SJSA1 (cell line): Measurements from ENCODE around the gene GLB1L2. TPM values are rescaled to one million over a fixed set of nuclear protein-coding genes. Genes with fewer than 3 reads are reported as not detected.

ENCODE experiments used
- DNase-seq, 2 experiments: peaks; one replicate each; pipeline ENCODE4 v3.0.0-alpha.2; 2015 to 2020; ENCODE audit warnings: low spot score in 2 of 2, low read depth in 1 of 2
- H3K27ac ChIP-seq: fragments of 250-450 bp; sonication (Bioruptor Pico); 2 replicates; pipeline ENCODE4 v1.5.1; 2020; ENCODE audit warnings: mild to moderate bottlenecking, moderate library complexity
- H3K27me3 ChIP-seq: fragments of 250-450 bp; sonication (Bioruptor Pico); replicated peaks from 2 replicates; pipeline ENCODE4 v1.5.1; 2020; ENCODE audit warnings: mild to moderate bottlenecking, moderate library complexity
- H3K36me3 ChIP-seq: fragments of 250-450 bp; sonication (Bioruptor Pico); 2 replicates; pipeline ENCODE4 v1.5.1; 2020; ENCODE audit warnings: mild to moderate bottlenecking
- H3K4me1 ChIP-seq: fragments of 250-450 bp; sonication (Bioruptor Pico); replicated peaks from 2 replicates; pipeline ENCODE4 v1.6.1; 2021; ENCODE audit warnings: mild to moderate bottlenecking
- H3K4me3 ChIP-seq: fragments of 250-450 bp; sonication (Bioruptor Pico); 2 replicates; pipeline ENCODE4 v1.5.1; 2020; ENCODE audit warnings: mild to moderate bottlenecking
- H3K9me3 ChIP-seq: fragments of 250-450 bp; sonication (Bioruptor Pico); replicated peaks from 2 replicates; pipeline ENCODE4 v1.5.1; 2020; ENCODE audit warnings: mild to moderate bottlenecking
- total RNA-seq: library from RNA; depleted of rRNA; stranded (reverse); fragments of >200 nt; shearing (Covaris generic); gene quantifications from 2 replicates; pipeline ENCODE4 v1.2.3, GENCODE V29; 2014

The GLB1L2 gene
- total RNA-seq, 1 experiment from 2014 or later = not detected

- H3K4me1 ChIP-seq = no peaks in the 10 kb centered on the region
- no peak overlapping the region for H3K27ac ChIP-seq
- H3K9me3 ChIP-seq = no peaks in the 10 kb centered on the region
- H3K4me3 ChIP-seq = no peak overlapping the region
- no peaks in the 10 kb centered on the region for H3K27me3 ChIP-seq
- no peak for DNase-seq
- no peaks in the 10 kb centered on the region for H3K36me3 ChIP-seq
Measured at GRCh38 chr11:134397304-134398078, 65.7 kb downstream of the GLB1L2 start.

DNA sequence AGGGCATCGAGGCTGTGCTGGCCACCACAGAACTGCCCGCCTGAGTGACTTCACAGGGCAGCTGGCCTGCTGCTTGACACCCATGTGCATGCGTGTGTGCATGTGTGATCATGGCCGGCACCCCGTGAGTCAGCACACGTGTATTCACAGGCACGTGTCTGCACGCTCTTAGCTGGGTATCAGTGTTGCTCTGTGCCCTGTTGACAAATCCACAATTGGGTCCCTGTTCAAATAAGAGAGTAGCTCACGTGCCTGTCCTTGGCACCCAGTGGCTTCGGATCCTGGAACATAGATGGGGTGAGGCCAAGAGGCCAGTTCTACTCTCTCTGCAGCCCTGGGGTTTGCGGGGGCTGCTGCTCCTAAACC lies 66.3 kb downstream of the GLB1L2 start:
- Histone ChIP-seq H3K27ac (no peak overlapping the region), H3K36me3 (no peaks in the 10 kb centered on the region), H3K4me3 (no peak overlapping the region), H3K4me1 (no peaks in the 10 kb centered on the region), H3K9me3 (no peaks in the 10 kb centered on the region), H3K27me3 (no peaks in the 10 kb centered on the region)
- DNase-seq = no peak

GRCh38 chr11:134398644-134399292 lies 67.0 kb downstream of the GLB1L2 start:
- H3K27me3 ChIP-seq = no peaks in the 10 kb centered on the region
- no peaks in the 10 kb centered on the region for H3K9me3 ChIP-seq
- no peaks in the 10 kb centered on the region for H3K36me3 ChIP-seq
- H3K4me1 ChIP-seq = no peaks in the 10 kb centered on the region
- H3K27ac ChIP-seq = no peak overlapping the region
- DNase-seq = no peak
- no peak overlapping the region for H3K4me3 ChIP-seq

DNA sequence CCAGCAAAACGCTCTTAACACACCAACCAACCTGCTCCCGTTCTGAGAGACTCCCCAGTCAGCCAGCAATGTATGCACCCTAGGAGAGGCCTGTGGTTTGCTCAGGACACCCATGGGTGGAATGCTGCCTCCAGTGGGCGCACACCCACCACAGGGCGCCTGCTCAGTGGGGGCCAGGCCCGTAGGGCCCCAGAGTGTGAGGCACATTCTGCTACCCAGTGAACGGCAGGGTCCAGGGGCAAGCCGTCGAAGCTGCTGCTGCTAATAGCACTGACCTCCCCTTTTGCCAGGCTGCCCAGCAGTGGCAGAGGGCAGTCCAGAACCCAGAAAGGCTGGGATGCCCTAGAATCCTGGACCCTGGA lies 67.5 kb downstream of the GLB1L2 start:
- no peak overlapping the region for H3K27ac ChIP-seq
- no peaks in the 10 kb centered on the region for H3K36me3 ChIP-seq
- no peaks in the 10 kb centered on the region for H3K27me3 ChIP-seq
- no peak overlapping the region for H3K4me3 ChIP-seq
- no peak for DNase-seq
- no peaks in the 10 kb centered on the region for H3K9me3 ChIP-seq
- H3K4me1 ChIP-seq = no peaks in the 10 kb centered on the region

DNA sequence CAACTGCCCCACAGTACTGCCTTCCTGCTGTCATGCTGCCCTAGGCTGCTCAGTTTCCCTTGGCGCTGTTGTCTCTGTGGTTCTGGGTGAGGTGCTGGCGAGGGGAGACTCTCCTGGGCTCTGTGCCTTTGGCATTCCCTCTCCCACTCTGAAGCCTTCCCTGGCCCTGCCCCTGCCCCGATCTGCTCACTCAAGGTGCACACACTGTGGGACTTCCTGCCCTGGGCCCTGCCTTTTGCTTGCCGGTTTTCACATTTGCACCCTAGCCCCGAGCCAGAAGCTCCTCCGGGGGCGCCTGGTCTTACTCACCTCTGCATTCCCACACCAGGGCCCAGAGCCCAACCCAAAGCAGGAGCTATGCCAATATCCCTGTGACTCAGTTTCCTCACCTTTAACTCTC lies 68.2 kb downstream of the GLB1L2 start:
- H3K27me3 ChIP-seq = no peaks in the 10 kb centered on the region
- H3K4me1 ChIP-seq = no peaks in the 10 kb centered on the region
- no peaks in the 10 kb centered on the region for H3K36me3 ChIP-seq
- H3K4me3 ChIP-seq = no peak overlapping the region
- DNase-seq = no peak
- no peaks in the 10 kb centered on the region for H3K9me3 ChIP-seq
- H3K27ac ChIP-seq = no peak overlapping the region

DNA sequence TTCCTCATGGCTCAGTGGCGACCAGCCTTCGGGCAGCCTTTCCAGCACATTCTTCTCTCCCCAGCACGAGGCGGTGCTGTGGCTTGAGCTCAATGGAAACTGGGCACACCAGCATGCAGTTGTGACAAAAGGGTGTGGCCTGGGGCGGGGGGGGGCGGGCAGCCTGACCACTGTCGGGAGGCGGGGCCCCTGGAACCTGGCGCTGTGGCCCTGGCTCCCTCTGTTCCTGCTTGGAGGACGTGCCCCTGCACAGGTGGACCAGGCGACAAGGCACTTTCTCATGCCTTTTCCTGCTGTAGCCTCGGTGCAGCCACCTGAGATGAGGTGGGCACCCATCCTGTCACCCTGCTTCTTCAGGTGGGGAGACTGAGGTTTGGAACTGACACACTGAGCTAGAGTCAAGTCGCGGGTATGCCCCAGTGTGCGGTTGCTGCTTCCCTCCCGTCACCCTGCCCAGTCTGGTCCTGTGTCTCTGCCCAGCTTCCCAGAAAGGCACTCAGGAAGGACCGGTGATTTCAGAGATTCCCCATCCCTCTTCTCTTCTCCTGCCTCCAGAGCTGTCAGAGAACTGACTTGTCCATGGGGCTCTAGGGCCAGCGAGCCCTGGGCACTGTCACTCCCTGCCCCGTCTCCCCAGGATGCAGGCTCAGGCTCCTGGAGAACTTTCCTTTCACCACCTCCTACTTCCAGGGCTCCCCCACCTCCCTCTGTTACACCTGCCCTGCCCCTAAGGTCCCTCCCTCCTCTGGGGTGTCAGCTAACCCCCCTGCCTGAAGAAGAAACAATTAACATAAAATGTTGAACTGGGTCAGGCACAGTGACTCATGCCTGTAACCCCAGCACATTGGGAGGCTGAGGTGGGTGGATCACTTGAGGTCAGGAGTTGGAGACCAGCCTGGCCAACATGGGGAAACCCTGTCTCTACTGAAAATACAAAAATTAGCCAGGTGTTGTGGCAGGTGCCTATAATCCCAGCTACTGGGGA lies 70.3 kb downstream of the GLB1L2 start:
- no peaks in the 10 kb centered on the region for H3K9me3 ChIP-seq
- no peak overlapping the region for H3K27ac ChIP-seq
- H3K27me3 ChIP-seq = no peaks in the 10 kb centered on the region
- no peaks in the 10 kb centered on the region for H3K4me1 ChIP-seq
- no peak for DNase-seq
- no peak overlapping the region for H3K4me3 ChIP-seq
- H3K36me3 ChIP-seq = no peaks in the 10 kb centered on the region

GRCh38 chr11:134402910-134403309 lies 71.1 kb downstream of the GLB1L2 start:
- Histone ChIP-seq H3K27me3 (no peaks in the 10 kb centered on the region), H3K36me3 (no peaks in the 10 kb centered on the region), H3K4me3 (no peak overlapping the region), H3K27ac (no peak overlapping the region), H3K4me1 (no peaks in the 10 kb centered on the region), H3K9me3 (no peaks in the 10 kb centered on the region)
- no peak for DNase-seq

- no peak overlapping the region for H3K27ac ChIP-seq
- no peaks in the 10 kb centered on the region for H3K4me1 ChIP-seq
- no peaks in the 10 kb centered on the region for H3K9me3 ChIP-seq
- no peak overlapping the region for H3K4me3 ChIP-seq
- no peaks in the 10 kb centered on the region for H3K36me3 ChIP-seq
- no peaks in the 10 kb centered on the region for H3K27me3 ChIP-seq
- DNase-seq = no peak
Measured at GRCh38 chr11:134404575-134405341, 73.0 kb downstream of the GLB1L2 start.

DNA sequence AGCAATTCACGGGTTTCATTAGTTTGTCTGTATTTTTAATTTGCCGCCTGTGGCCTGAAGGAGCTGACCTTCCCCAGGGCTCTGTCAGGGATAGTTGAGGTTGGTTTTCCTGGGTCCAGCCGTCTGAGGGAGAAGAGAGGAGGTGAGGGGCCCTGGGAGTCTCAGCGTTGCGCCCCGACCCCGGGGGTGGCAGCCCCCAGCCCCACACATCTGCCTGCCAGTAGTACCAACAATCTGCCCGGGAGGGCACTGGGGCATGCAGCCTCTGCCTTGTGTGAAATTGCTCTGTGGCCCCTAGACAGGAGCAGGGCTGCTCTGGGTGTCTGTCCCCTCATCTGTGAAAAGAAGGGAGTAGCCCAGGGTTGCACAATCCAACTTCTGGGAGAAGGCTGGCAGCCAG lies 73.6 kb downstream of the GLB1L2 start:
- Histone ChIP-seq H3K4me1 (no peaks in the 10 kb centered on the region), H3K36me3 (no peaks in the 10 kb centered on the region), H3K27me3 (no peaks in the 10 kb centered on the region), H3K4me3 (no peak overlapping the region), H3K27ac (no peak overlapping the region), H3K9me3 (no peaks in the 10 kb centered on the region)
- DNase-seq = no peak

DNA sequence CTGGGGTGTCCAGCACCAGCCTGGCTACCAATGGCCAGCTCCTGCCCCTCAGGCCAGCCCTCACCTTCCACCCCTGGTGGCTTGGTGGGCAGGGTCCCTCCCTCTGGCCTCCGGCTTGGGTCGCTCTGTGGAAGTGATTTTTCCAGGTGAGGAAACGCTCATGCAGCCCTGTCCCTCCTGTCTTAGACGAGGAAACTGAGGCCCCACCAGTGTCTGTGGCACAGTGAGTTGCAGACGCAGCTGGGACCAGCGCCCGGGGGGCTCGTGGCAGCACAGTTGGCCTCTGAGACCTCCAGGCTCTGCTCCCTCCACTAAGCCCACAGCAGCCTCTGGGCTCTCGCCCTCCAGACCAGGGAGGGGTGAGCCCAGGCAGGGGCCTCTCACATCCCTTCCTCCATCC lies 74.1 kb downstream of the GLB1L2 start:
- H3K9me3 ChIP-seq = no peaks in the 10 kb centered on the region
- DNase-seq = no peak
- H3K27ac ChIP-seq = no peak overlapping the region
- no peak overlapping the region for H3K4me3 ChIP-seq
- H3K36me3 ChIP-seq = no peaks in the 10 kb centered on the region
- no peaks in the 10 kb centered on the region for H3K4me1 ChIP-seq
- H3K27me3 ChIP-seq = 0 out of 2 replicates have a peak, but pooled peaks cover 1% of the 10 kb centered on the region

GRCh38 chr11:134406264-134407185 lies 74.7 kb downstream of the GLB1L2 start:
- H3K4me3 ChIP-seq = no peak overlapping the region
- no peaks in the 10 kb centered on the region for H3K9me3 ChIP-seq
- no peak overlapping the region for H3K27ac ChIP-seq
- no peaks in the 10 kb centered on the region for H3K36me3 ChIP-seq
- H3K4me1 ChIP-seq = no peaks in the 10 kb centered on the region
- peaks cover 7% of the 10 kb centered on the region; the same call in 1 of the 2 replicates for H3K27me3 ChIP-seq
- no peak for DNase-seq

- no peaks in the 10 kb centered on the region for H3K4me1 ChIP-seq
- peaks cover 8% of the 10 kb centered on the region; the same call in 1 of the 2 replicates for H3K27me3 ChIP-seq
- no peak overlapping the region for H3K4me3 ChIP-seq
- no peaks in the 10 kb centered on the region for H3K9me3 ChIP-seq
- H3K27ac ChIP-seq = no peak overlapping the region
- no peaks in the 10 kb centered on the region for H3K36me3 ChIP-seq
- DNase-seq = no peak
Measured at GRCh38 chr11:134407321-134407828, 75.6 kb downstream of the GLB1L2 start.
